ENCODE data around the gene NKX1-2. TPM values are rescaled to one million over a fixed set of nuclear protein-coding genes. Genes with fewer than 3 reads are reported as not detected.

The NKX1-2 gene
- total RNA-seq, 2 experiments from 2014 or later, result not detected

- ChIA-PET CTCF (interaction anchor here (1.7 kb wide), 1 partner anchor 16 kb away, joined by 8 read pairs; no protein-coding TSS in a partner anchor), POLR2A (interaction anchor here (0.8 kb wide), 1 partner anchor 298 kb away, joined by 3 read pairs; no protein-coding TSS in a partner anchor)
- no peak for DNase-seq
- peak overlapping the region; percentile 73 for H3K4me3 Mint-ChIP-seq
- H3K27me3 Mint-ChIP-seq (ENCODE audit: low read depth), result peaks cover 16% of the 10 kb centered on the region
- no peaks in the 10 kb centered on the region for H3K36me3 Mint-ChIP-seq (ENCODE audit: low read depth)
- no peak for ATAC-seq
- H3K9me3 Mint-ChIP-seq (ENCODE audit: insufficient read depth), result no peaks in the 10 kb centered on the region
- peaks cover 11% of the 10 kb centered on the region for H3K4me1 Mint-ChIP-seq (ENCODE audit: low read depth)
- no peak overlapping the region for H3K27ac Mint-ChIP-seq
These were observed 30.2 kb downstream of the NKX1-2 start for GRCh38 chr10:124419635-124420034.

- no peaks in the 10 kb centered on the region for H3K9me3 Mint-ChIP-seq (ENCODE audit: insufficient read depth)
- H3K27ac Mint-ChIP-seq, result peak within 1 kb of the TSS; percentile 73
- ChIA-PET CTCF (interaction anchor here (0.6 to 1.7 kb wide), 2 partner anchors 15 to 30 kb away, joined by 3 to 8 read pairs; no protein-coding TSS in a partner anchor), POLR2A (interaction anchor here (0.8 to 1.0 kb wide), 3 partner anchors 15 to 299 kb away, joined by 3 to 6 read pairs (median 3); no protein-coding TSS in a partner anchor)
- ATAC-seq (peak; percentile 97), DNase-seq (peak; percentile 98)
- H3K36me3 Mint-ChIP-seq (ENCODE audit: low read depth), result no peaks in the 10 kb centered on the region
- peaks cover 12% of the 10 kb centered on the region for H3K27me3 Mint-ChIP-seq (ENCODE audit: low read depth)
- peaks cover 11% of the 10 kb centered on the region for H3K4me1 Mint-ChIP-seq (ENCODE audit: low read depth)
- peak within 1 kb of the TSS; percentile 76 for H3K4me3 Mint-ChIP-seq
These were observed 30.9 kb downstream of the NKX1-2 start, which contains the start of gene OAT for GRCh38 chr10:124418726-124419501. TSS of gene OAT (minus strand) at chr10:124418923. CDS start at chr10:124412171, 6,752 bp downstream.

- Mint-ChIP-seq H3K27ac (peak overlapping the region; percentile 39), H3K9me3 (ENCODE audit: insufficient read depth) (no peaks in the 10 kb centered on the region), H3K4me1 (ENCODE audit: low read depth) (peaks cover 11% of the 10 kb centered on the region), H3K4me3 (peak overlapping the region; percentile 76), H3K36me3 (ENCODE audit: low read depth) (no peaks in the 10 kb centered on the region), H3K27me3 (ENCODE audit: low read depth) (peaks cover 10% of the 10 kb centered on the region)
- peak; percentile 58 for ATAC-seq
- DNase-seq, result peak; percentile 61
- ChIA-PET POLR2A (interaction anchor here (1.0 kb wide), 2 partner anchors 14 to 49 kb away, joined by 3 to 6 read pairs; no protein-coding TSS in a partner anchor), CTCF (interaction anchor here (0.8 to 1.7 kb wide), 4 partner anchors 11 to 422 kb away, joined by 3 to 10 read pairs (median 6); no protein-coding TSS in a partner anchor)
These were observed 31.7 kb downstream of the NKX1-2 start for GRCh38 chr10:124417895-124418725.

GRCh38 chr10:124416733-124417132 lies 33.1 kb downstream of the NKX1-2 start:
- ATAC-seq, result no peak
- no peak for DNase-seq
- POLR2A ChIA-PET, result no interaction called here
- no peaks in the 10 kb centered on the region for H3K36me3 Mint-ChIP-seq (ENCODE audit: low read depth)
- no peak overlapping the region for H3K27ac Mint-ChIP-seq
- H3K4me1 Mint-ChIP-seq (ENCODE audit: low read depth), result peaks cover 11% of the 10 kb centered on the region
- H3K9me3 Mint-ChIP-seq (ENCODE audit: insufficient read depth), result no peaks in the 10 kb centered on the region
- CTCF ChIA-PET, result interaction anchor here (1.3 to 1.8 kb wide), 3 partner anchors 10 to 28 kb away, joined by 3 to 10 read pairs (median 6); no protein-coding TSS in a partner anchor
- peak overlapping the region; percentile 22 for H3K4me3 Mint-ChIP-seq
- H3K27me3 Mint-ChIP-seq (ENCODE audit: low read depth), result peaks cover 8% of the 10 kb centered on the region

- CTCF ChIA-PET, result interaction anchor here (3.3 kb wide), 1 partner anchor 11 kb away, joined by 20 read pairs; no protein-coding TSS in a partner anchor
- peaks cover 8% of the 10 kb centered on the region for H3K36me3 Mint-ChIP-seq (ENCODE audit: low read depth)
- no peak overlapping the region for H3K27ac Mint-ChIP-seq
These were observed 34.6 kb downstream of the NKX1-2 start for GRCh38 chr10:124415210-124415609.

GRCh38 chr10:124414076-124414475 lies 35.8 kb downstream of the NKX1-2 start:
- Mint-ChIP-seq H3K36me3 (ENCODE audit: low read depth) (peaks cover 8% of the 10 kb centered on the region), H3K4me3 (no peak overlapping the region), H3K27ac (no peak overlapping the region), H3K4me1 (ENCODE audit: low read depth) (peaks cover 9% of the 10 kb centered on the region), H3K27me3 (ENCODE audit: low read depth) (no peaks in the 10 kb centered on the region), H3K9me3 (ENCODE audit: insufficient read depth) (no peaks in the 10 kb centered on the region)
- DNase-seq, result no peak
- CTCF ChIA-PET, result interaction anchor here (1.3 to 3.3 kb wide), 3 partner anchors 10 to 420 kb away, joined by 3 to 20 read pairs (median 12); no protein-coding TSS in a partner anchor
- no peak for ATAC-seq
- POLR2A ChIA-PET, result interaction anchor here (0.6 kb wide), 1 partner anchor 234 kb away, joined by 3 read pairs; no protein-coding TSS in a partner anchor

More at GRCh38 chr10:124415210-124415609, 34.6 kb downstream of the NKX1-2 start:
- H3K9me3 Mint-ChIP-seq (ENCODE audit: insufficient read depth), result no peaks in the 10 kb centered on the region
- H3K4me1 Mint-ChIP-seq (ENCODE audit: low read depth), result peaks cover 11% of the 10 kb centered on the region
- no peak for ATAC-seq
- H3K27me3 Mint-ChIP-seq (ENCODE audit: low read depth), result no peaks in the 10 kb centered on the region
- no peak for DNase-seq
- POLR2A ChIA-PET, result no interaction called here
- no peak overlapping the region for H3K4me3 Mint-ChIP-seq

- peaks cover 12% of the 10 kb centered on the region for H3K36me3 Mint-ChIP-seq (ENCODE audit: low read depth)
- H3K4me3 Mint-ChIP-seq, result no peak overlapping the region
- H3K27ac Mint-ChIP-seq, result no peak overlapping the region
- ChIA-PET POLR2A (no interaction called here), CTCF (no interaction called here)
- ATAC-seq (no peak), DNase-seq (no peak)
- no peaks in the 10 kb centered on the region for H3K9me3 Mint-ChIP-seq (ENCODE audit: insufficient read depth)
- H3K27me3 Mint-ChIP-seq (ENCODE audit: low read depth), result no peaks in the 10 kb centered on the region
- H3K4me1 Mint-ChIP-seq (ENCODE audit: low read depth), result no peaks in the 10 kb centered on the region
These were observed 40.1 kb downstream of the NKX1-2 start for GRCh38 chr10:124409696-124410095.

GRCh38 chr10:124408357-124408756 lies 41.5 kb downstream of the NKX1-2 start:
- Mint-ChIP-seq H3K27ac (no peak overlapping the region), H3K27me3 (ENCODE audit: low read depth) (no peaks in the 10 kb centered on the region), H3K36me3 (ENCODE audit: low read depth) (peaks cover 17% of the 10 kb centered on the region), H3K4me3 (no peak overlapping the region), H3K4me1 (ENCODE audit: low read depth) (peaks cover 7% of the 10 kb centered on the region), H3K9me3 (ENCODE audit: insufficient read depth) (no peaks in the 10 kb centered on the region)
- no peak for ATAC-seq
- POLR2A ChIA-PET, result no interaction called here
- CTCF ChIA-PET, result interaction anchor here (6.5 kb wide), 1 partner anchor 19 kb away, joined by 51 read pairs; no protein-coding TSS in a partner anchor
- DNase-seq, result no peak

- H3K9me3 Mint-ChIP-seq (ENCODE audit: insufficient read depth), result no peaks in the 10 kb centered on the region
- ATAC-seq (no peak), DNase-seq (no peak)
- ChIA-PET POLR2A (no interaction called here), CTCF (interaction anchor here (6.5 kb wide), 1 partner anchor 18 kb away, joined by 51 read pairs; no protein-coding TSS in a partner anchor)
- peaks cover 25% of the 10 kb centered on the region for H3K36me3 Mint-ChIP-seq (ENCODE audit: low read depth)
- no peak overlapping the region for H3K27ac Mint-ChIP-seq
- no peaks in the 10 kb centered on the region for H3K27me3 Mint-ChIP-seq (ENCODE audit: low read depth)
- H3K4me1 Mint-ChIP-seq (ENCODE audit: low read depth), result peaks cover 10% of the 10 kb centered on the region
- no peak overlapping the region for H3K4me3 Mint-ChIP-seq
These were observed 42.4 kb downstream of the NKX1-2 start for GRCh38 chr10:124407456-124407855.

GRCh38 chr10:124403548-124403947 lies 46.3 kb downstream of the NKX1-2 start:
- Mint-ChIP-seq H3K4me3 (no peak overlapping the region), H3K9me3 (ENCODE audit: insufficient read depth) (no peaks in the 10 kb centered on the region), H3K36me3 (ENCODE audit: low read depth) (peaks cover 29% of the 10 kb centered on the region), H3K4me1 (ENCODE audit: low read depth) (peaks cover 10% of the 10 kb centered on the region), H3K27ac (peak overlapping the region; percentile 70), H3K27me3 (ENCODE audit: low read depth) (no peaks in the 10 kb centered on the region)
- DNase-seq (peak; percentile 58), ATAC-seq (peak; percentile 97)
- ChIA-PET CTCF (interaction anchor here (0.7 to 6.5 kb wide), 27 partner anchors 9 to 821 kb away, joined by 3 to 51 read pairs (median 4); partner anchors contain the start of genes LHPP and OAT), POLR2A (interaction anchor here (0.7 to 1.6 kb wide), 2 partner anchors 15 to 68 kb away, joined by 3 to 6 read pairs; partner anchors contain the start of gene OAT)

GRCh38 chr10:124402273-124402672 lies 47.6 kb downstream of the NKX1-2 start:
- ATAC-seq, result no peak
- POLR2A ChIA-PET, result no interaction called here

More at GRCh38 chr10:124402273-124402672, 47.6 kb downstream of the NKX1-2 start:
- Mint-ChIP-seq H3K36me3 (ENCODE audit: low read depth) (peaks cover 25% of the 10 kb centered on the region), H3K4me3 (no peak overlapping the region), H3K9me3 (ENCODE audit: insufficient read depth) (no peaks in the 10 kb centered on the region), H3K4me1 (ENCODE audit: low read depth) (peaks cover 10% of the 10 kb centered on the region), H3K27me3 (ENCODE audit: low read depth) (no peaks in the 10 kb centered on the region), H3K27ac (no peak overlapping the region)
- CTCF ChIA-PET, result interaction anchor here (1.0 to 1.1 kb wide), 2 partner anchors 11 to 13 kb away, joined by 3 to 6 read pairs; no protein-coding TSS in a partner anchor
- DNase-seq, result no peak

Data from activated CD8-positive, alpha-beta T cell treated with anti-CD3 and anti-CD28 coated beads, Interleukin-2, amount 10 ng/mL, durations not matched to agents 7 days and 5 days (primary cell).